Measurements from ENCODE around the gene OR5T3.
"Not testable (repeated sequence)": the region's sequence is repeated elsewhere in the genome, so short reads cannot be mapped to it uniquely, and the experiment has no call there.

The OR5T3 gene

DNA sequence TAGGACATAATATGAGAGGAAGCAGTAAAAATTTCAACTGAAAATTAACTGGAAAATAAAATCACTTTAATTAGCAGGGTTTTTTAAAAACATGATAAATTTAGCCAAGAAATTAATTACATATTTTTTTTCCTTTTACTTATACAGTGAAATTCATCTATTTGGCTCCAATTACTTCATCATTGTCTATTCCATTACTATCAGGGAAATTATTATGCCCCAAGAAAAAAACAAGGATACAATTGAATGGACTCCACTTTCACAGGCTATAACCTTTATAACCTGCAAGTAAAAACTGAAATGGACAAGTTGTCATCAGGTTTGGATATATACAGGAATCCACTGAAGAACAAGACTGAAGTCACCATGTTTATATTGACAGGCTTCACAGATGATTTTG lies at the start of gene OR5T3:
TSS of gene OR5T3 (plus strand) at position 301 of the 400 bp plus-strand sequence. CDS start at position 301, 0 bp downstream.
- DNase-seq (ENCODE audit: low read depth), result no peak

DNA sequence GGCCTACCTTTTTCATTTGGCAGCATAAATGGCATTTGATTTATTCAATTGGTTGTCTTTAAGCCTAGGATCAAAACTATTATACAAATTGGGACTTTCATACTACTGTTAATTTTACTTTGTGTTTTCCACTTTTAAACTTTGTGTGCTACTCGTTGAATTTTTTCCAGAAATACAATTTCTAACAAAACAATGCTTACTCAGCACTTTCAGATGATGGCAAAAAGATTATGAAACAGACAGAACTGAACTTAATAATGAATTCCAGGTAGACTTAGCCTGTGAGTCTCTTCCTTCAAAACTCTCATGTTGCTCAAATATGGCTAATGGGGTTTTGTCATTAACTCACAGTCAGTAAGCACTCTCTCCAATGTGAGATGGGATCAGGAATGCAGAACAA lies 44.3 kb upstream of the OR5T3 start:
- no peak for DNase-seq (ENCODE audit: low read depth)

DNA sequence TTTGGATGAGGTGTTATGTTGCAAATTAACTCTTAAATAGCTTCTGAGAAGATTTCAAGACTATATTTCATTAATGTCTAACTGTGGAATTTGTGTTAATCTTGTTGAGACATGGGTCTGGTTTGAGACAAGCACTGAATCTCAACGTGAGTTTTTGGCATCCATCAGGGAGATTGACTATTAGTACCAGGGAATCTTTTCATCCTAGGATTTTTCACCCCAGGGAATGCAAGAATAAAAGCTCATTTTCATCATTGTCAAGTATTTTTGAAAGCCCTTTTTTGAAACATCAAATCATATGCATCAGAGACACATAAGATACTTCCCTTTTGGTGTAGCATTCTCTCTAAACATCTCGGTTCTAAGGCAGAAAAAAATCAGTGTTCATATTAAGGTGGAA lies 37.5 kb upstream of the OR5T3 start:
- DNase-seq (ENCODE audit: low read depth), result no peak

DNA sequence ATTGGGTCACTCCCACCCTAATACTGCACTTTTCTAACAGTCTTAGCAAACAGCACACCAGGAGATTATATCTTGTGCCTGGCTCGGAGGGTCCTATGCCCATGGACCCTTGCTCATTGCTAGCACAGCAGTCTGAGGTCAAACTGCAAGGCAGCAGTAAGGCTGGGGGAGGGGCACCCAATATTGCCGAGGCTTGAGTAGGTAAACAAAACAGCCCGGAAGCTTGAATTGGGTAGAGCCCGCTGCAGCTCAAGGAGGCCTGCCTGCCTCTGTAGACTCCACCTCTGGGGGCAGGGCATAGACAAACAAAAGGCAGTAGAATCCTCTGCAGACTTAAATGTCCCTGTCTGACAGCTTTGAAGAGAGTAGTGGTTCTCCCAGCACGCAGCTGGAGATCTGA lies 32.3 kb upstream of the OR5T3 start:
- not testable (repeated sequence) for DNase-seq (ENCODE audit: low read depth)

DNA sequence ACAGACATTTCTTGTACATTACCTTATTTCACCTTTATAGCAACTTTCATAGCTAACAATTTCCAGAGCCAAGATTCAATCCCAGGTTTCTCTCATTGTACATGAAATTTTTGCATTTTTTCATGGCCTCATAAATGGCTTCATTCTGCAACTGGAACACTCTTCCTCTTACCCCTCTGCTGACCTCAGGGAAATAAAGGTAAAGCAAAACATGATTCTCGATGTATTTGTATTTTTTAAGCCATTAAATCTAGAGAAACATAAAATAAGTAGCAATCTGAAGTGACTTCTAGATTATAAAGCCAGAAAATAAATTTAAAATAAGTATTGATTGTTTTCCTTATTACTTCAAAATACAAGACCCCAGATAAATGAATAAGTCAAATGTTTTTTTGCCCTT lies 17.9 kb upstream of the OR5T3 start, which contains the start of gene OR5T2:
TSS of gene OR5T2 (minus strand) at position 101 of the 400 bp plus-strand sequence. CDS start 1,193 bp downstream, outside the sequence.
- DNase-seq (ENCODE audit: low read depth), result no peak

DNA sequence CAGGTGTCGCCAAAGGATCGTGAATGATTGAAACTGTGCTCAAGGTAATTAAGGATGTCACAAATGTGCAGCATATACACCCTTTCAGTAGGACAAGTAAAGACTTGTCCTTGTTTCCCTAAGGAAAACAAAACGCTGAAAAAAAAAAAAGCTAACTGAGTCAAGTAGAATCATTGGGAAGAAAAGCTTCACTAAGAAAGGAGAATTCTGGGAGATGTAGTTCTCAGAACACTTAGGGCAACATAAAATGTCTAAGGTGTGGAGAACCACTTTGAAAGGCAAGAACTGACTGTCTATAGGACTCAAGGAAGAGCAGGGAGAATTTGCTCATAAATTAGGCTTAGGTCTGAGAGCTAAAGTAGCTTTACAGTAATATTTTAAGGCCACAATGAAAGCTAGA lies 19.0 kb downstream of the OR5T3 start:
- no peak for DNase-seq (ENCODE audit: low read depth)

DNA sequence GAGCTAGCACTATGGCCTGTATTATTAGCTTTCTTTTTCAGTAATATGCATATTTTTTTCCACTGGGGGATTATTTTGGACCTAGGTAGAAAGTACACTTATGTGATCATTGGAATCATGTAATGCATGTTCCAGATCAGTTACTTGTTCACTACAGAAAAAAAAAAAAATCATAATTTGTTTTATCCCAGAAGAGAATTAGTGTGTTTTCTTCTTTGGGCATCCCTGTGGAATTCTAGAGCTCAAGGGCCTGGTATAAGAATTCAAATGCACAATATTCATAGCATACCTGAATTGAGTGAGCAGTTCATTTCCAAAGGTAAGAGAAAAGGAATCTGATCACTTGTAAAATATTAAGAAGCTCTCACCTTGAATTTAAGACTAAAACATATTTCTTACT lies 21.8 kb downstream of the OR5T3 start, which contains the start of gene OR5T1:
TSS of gene OR5T1 (plus strand) at position 301 of the 400 bp plus-strand sequence. CDS start 1,485 bp downstream, outside the sequence.
- DNase-seq (ENCODE audit: low read depth), result no peak

DNA sequence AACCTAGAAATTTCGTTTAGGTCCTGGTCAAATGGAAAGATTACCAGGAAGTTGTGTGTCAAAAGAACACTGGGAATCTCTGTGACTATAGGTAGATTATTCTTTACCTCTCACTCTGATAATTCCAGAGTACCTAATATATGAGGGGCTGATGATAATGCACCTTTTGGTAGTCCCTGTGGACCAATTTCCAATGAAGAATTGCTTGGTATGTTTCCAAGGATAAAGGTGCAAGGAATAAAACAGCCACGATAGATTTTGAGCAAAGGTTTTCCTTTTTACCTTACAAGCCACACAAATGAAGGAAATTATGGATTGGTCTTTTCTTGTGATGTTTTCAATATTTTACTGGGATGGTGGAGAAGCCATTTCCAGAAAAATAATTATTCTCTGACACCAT lies 40.1 kb downstream of the OR5T3 start, which contains the start of gene OR8H1:
TSS of gene OR8H1 (minus strand) at position 101 of the 400 bp plus-strand sequence. CDS start 1,192 bp downstream, outside the sequence.
- no peak for DNase-seq (ENCODE audit: low read depth)

DNA sequence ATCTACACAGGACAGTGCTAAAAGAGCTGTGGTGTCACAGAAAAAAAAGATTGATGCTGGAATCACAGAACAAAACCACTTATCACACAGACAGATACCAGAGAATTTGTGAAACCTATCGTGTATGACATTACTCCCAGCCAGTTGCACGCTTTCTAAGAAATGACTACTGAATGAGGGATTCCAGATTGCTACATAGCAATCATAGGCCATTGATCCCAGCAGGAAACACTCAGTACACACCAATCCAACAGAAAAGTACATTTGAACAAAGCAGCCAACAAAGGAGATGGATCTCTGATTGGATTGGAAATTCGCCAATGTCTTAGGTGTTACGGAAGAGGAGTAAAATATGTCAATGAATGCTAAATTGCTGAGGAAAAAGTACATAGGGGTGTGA lies 44.8 kb downstream of the OR5T3 start:
- no peak for DNase-seq (ENCODE audit: low read depth)

All from non-pigmented ciliary epithelial cell (primary cell).